Activated CD4-positive, CD25-positive, alpha-beta regulatory T cell treated with anti-CD3 and anti-CD28 coated beads, Interleukin-2, amount 50 U/mL, for 24 hours (primary cell): ENCODE results near the gene FGD2.
"Not testable (repeated sequence)": the region's sequence is repeated elsewhere in the genome, so short reads cannot be mapped to it uniquely, and the experiment has no call there.

Experiments
- ATAC-seq, 2 donors: fragments of 150-1000 bp; cut with Tn5 transposase; one replicate each; pipeline ENCODE4 v1.10.0; 2021; ENCODE audit warnings: mild to moderate bottlenecking in 1 of 2, moderate library complexity in 1 of 2

The FGD2 gene

GRCh38 chr6:36990401-36990800 is 15.1 kb upstream of the FGD2 start:
- ATAC-seq, result not testable (repeated sequence)

DNA sequence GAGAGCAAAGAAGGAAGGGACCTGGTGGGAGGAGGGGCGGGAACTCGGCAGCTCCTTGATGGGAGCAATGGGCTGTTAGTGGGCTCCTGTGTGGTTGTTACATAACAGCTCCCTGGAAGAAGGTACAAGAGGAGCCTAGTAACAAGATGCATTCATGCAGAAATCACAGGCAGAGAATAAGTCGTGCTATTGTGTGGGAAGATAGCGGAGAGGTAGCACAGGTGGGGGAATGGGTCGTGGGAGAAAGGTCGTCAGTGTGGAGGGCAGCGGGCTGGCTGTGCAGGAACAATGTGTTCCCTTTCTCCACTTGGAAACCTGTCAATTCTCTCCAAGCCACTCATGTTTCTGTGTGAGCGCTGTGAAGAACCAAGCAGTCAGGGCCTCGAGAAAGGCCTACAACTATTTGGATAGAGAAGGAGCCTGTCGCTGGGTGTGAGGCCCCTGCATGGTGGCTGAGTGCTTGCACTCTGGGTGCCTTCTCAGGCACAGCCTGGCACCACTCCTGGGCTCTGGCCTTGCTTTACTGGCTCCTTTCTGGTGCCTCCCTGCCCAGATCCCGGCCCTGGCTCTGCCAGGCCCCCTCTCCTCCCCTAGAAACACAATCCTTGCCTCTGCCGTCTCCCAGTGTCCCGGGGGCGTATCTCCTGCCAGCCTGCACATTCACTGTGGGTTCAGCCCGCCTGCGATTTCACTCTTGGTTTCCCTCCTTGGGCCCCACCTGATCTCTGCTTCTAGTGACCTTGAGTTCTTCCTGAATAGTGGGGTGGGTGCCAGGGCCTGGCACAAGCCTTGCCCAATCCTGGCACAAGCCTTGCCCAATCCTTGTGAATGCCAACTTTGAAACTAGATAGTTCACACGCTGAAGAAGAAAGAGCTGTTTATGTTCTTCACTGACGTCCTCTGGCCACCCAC is 7.4 kb upstream of the FGD2 start:
- no peak for ATAC-seq

DNA sequence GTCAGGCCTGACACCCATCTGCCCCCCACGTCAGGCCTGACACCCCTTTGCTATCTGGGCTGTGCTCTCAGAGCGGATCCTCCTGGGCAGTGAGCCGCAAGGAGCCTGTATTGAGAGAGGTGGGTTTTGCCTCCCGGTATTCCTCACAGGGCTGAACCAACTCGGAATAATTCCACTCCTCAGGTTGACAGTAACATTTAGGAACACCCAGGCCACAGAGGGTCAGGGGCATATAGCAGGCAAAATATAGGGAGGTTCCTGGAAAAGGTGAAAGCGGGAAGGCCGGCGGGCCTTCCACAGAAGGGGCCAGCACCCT is 6.8 kb upstream of the FGD2 start:
- ATAC-seq, result no peak

DNA sequence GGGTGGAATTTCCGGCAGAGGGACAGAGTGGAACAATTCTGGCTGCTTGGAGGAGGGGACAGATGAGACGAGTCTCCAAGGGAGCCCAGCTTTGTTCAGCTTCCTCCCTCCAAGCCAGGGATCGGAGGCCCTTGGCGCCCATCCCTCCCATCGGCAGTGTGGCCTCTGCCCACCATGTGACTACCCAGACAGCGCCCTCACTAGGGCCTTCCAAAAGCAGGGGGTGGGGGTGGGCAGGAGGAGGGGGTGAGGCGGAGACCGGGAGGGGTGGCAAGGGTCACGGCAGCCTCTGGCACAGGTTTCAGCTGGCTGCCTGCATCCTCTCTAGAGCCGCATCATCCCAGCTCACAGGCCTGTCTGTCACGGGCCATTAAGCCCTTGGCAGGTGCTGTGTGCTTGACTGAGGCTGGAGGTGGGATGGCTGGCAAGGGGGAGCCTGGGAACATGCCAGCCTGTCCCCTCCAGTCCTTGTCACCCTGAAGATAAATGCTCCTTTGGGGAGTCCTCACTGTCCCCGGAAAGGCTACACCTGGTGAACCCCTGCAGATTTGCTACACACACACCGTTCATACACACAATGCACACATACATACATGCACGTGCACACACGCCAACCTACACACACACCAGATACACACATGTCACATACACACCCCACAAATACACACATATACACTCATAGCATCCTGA is 6.2 kb upstream of the FGD2 start:
- ATAC-seq, result no peak

DNA sequence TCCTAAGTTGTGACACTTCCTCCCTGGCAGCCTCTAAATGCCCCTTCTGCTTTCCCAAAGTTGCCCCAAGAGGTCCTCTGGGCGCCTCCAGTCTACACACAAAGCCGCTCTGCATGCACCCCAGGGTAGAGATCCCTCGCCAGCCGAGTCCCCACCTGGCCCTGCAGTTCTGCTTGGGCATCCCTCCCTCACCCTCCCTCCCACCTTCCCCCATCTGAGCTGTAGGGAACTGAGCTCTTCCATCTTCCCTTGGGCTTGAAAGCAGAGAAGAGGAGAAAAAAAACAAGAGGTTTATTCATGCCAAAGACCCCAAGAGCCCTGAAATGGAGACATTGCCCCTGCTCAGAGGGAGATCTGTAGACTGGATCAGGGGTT is 5.7 kb upstream of the FGD2 start:
- ATAC-seq, result no peak

GRCh38 chr6:37004044-37004980 is 1.1 kb upstream of the FGD2 start:
- no peak for ATAC-seq

DNA sequence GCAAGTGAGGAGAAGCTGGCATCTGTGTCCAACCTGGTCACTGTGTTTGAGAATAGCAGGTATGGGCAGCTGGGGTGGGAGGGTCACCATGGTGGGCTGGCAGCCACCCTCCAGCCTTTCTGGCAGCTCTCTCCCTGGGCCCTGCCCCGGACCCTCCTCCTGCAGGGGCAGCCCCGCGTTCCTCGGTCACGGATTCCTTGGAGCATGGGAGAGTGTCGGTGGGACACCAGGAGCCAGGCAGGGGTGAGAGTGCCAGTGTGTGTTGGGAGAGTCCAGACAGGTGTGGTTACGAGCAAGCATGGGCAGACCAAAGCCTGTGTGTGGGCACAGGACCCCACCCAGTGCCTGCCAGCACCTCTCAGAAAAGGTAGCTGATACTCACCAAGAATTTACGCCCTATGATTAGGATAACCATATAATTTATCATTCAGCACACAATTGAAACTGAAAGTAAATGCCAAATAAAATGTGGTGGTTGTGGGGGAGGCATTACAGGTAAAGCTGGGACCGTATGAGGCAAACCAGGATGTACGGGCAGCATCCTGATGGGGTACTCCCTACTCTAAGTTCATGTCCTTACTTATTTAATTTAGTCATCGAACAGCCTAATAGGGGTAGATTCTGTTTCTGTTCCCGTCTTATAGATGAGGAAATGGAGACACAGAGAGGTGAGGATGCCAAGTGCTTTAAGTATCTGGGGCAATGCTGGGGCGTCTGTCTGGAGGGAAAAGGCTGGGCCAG is 542 bp downstream of the FGD2 start:
- ATAC-seq, result peak; percentile 55 to 60

DNA sequence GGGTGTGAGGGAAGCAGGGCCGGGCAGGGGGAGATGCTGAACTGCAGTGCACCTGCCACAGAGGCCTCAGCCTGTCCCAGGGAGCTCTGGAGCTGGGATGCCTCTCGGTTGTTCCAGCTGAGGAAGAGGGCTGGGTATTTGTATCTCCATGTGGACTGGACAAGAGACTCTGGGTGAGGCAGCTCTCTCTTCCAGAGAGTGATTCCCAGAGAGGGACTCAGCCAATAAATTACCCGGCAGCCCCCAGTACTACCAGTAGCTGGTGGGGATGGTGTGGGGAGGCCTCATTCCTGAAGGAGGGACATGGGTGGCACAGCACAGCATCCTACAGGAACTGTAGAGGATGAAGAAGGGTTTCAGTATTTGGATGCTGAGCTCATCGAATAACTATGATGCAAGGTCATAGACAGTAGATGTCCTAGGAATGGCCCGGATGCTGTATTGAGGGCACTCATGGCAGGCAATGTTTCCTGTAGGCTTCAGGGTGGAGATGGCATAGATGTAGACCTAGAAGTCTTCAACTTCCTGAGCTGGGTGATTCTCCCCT is 1.4 kb downstream of the FGD2 start:
- no peak for ATAC-seq

GRCh38 chr6:37007340-37008043 is 2.0 kb downstream of the FGD2 start:
- no peak for ATAC-seq

DNA sequence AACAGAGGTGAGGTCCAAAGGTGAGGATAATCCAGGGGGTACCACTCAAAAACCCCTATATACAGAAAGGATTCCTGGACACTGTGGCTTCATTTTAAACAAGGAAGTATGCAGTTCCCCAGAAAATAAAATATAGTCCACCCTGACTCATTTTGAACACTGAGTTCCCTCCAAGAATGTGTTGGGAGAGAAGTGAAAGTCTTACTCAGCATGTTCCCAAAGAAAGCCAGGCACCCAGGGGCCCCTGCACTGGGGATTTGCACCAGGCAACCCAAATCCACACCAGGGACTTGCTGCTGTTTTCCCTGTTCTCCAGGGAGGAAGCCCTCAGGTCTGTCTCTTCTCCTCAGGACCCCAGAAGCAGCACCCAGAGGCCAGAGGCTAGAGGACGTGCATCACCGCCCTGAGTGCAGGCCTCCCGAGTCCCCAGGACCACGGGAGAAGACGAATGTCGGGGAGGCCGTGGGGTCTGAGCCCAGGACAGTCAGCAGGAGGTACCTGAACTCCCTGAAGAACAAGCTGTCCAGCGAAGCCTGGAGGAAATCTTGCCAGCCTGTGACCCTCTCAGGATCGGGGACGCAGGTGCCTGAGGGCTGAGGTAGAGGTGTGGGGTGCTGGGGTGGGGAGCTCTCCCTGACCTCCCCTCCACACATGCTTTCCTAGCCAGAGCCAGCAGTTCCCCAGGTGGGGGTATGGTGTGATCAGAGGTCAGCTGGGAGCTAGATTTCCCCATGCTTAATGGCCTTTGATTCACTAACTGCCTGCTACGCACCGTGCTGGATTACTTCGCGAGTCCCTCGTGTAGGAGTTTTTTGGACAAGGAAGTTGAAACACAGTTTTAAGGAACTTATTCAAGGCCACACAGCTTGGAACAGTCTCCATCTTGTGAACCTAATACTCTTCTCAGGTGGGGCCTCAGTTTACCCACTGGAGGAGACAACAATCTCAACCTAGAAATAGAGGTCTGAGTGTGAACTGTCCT is 3.3 kb downstream of the FGD2 start:
- no peak for ATAC-seq

DNA sequence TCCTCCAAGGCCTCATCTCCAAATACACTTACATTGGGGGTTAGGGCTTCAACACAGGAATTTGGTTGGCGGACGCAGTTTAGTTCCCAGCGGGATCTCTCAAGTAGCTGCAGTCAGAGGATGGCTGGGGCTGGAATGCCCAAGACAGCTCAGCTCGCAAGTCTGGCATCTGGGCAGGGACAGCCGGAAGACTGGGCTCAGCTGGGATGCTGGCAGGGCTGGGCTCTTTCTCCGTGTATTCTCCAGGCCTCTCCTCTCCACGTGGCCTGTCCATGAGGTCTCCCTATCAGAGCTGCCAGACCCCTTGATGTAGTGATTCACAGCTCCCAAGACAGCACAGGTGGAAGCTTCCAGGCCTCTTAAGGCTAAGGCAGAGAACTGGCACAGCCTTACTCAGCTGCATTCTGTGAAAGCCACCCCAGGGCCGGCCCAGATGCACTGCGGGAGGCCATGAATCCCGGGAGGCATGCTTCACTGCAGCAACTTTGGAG is 5.0 kb downstream of the FGD2 start:
- ATAC-seq, result no peak

GRCh38 chr6:37011656-37012378 is 6.4 kb downstream of the FGD2 start:
- no peak for ATAC-seq

GRCh38 chr6:37013516-37014491 is 8.3 kb downstream of the FGD2 start:
- ATAC-seq, result no peak

GRCh38 chr6:37014667-37015066 is 9.2 kb downstream of the FGD2 start:
- ATAC-seq, result no peak

- no peak for ATAC-seq
Observed at GRCh38 chr6:37015532-37015931, 10.1 kb downstream of the FGD2 start.

DNA sequence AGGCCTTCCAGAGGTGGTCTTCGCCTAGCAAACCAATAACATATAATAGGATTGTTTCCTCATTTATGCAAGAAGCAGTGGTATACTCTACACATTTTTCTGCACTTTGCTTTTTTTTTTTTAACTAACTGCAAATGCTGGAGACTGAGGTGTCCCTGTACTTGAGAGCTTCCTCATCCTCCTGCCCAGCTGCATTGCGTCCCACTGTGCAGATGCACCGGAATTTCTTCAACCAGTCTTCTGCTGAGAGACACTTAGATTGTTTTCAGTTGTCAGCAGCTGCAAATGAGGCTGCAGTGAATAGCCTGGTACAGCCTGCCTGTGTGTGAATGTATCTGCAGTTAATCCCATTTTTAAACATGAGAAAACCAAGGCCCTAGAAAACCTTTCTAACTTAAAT is 11.5 kb downstream of the FGD2 start:
- ATAC-seq, result no peak

- no peak for ATAC-seq
Observed at GRCh38 chr6:37017606-37018197, 12.2 kb downstream of the FGD2 start.
